Measurements from ENCODE around the gene CEP85.
"Not testable (repeated sequence)": the region's sequence is repeated elsewhere in the genome, so short reads cannot be mapped to it uniquely, and the experiment has no call there.

The CEP85 gene

DNA sequence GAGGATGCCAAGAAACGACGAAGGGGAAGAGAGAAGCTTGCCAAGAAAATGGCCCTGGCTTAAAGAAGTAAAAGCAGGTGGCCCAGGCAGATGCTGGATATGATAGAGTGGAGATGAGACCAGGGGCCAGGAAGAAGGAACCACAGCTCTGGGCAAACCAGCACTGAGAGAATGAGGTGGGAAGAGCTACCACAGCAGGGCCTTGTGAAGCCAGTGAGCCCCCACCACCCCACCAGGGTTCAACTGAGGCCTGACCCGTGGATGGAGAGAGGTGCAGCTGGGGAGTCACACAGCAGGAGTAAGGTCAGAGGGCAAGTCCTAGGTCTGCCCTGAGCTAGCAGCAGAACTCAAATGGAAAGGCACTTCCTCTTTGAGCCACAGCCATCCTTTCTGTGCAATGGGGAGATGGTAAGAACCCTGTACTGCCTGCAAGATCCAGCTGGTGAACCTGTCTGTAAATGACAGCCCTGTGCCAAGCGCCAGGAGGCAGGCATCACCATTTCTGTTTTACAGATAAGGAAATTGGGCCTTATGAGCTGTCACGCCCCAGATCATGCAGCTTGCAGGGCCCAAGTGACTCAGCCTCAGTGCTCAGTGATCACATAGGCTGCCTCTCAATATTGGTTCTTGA, 54.4 kb downstream of the CEP85 start:
- H3K36me3 ChIP-seq (ENCODE audit: control insufficient read depth, insufficient read depth, low read length): no peaks in the 10 kb centered on the region
- H3K4me1 ChIP-seq (ENCODE audit: control insufficient read depth, insufficient read depth, low read length): peaks cover 45% of the 10 kb centered on the region
- H3K9ac ChIP-seq (ENCODE audit: low read length): no peak overlapping the region
- H3K9me3 ChIP-seq (ENCODE audit: control insufficient read depth, low read length): no peaks in the 10 kb centered on the region
- no peaks in the 10 kb centered on the region for H3K27me3 ChIP-seq (ENCODE audit: control insufficient read depth, insufficient read depth, low read length)
- no peak overlapping the region for H3K4me3 ChIP-seq (ENCODE audit: low read length)

DNA sequence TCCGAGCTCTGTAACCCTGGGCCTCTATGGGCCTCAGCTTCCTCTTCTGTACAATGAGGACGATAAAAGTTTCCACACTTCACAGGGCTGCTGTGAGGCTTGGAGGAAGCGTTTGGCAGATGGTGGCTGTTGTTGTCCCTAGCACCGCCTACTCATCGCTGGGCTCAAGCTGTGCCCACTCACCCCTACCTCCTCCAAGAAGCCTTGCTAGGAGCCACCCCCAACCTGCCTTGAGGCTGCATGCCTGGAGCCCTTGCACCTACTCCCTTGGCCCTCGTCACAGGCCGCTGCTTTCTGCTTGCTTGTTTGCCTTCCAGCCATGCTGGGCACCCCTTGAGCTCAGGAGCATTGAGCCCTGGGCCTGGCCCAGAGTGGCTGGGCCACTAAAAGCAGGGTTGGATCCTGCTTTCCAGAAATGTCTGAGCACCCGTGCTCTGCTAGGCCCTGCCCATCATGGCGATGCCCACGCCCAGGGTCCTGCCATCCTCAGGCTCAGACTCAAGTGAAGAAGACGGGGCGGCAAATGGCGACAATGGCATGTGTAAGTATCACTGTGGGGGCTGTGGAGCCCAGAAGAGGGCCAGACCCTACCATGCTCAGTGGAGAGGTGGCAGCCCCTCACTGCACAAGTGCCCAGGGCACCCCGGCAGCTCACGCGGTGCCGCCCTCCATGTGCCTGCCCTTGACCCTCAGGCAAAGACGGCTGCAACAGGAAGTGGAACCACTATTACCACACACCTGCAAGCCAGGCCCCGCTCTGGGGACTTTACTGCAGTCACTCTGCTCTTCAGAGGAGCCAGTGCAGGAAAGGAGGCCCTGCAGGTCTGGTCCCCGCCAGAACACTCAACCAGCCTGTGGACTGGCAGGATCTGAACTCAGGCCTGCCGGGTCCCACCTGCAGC, 55.4 kb downstream of the CEP85 start:
- peaks cover 36% of the 10 kb centered on the region for H3K4me1 ChIP-seq (ENCODE audit: control insufficient read depth, insufficient read depth, low read length)

DNA sequence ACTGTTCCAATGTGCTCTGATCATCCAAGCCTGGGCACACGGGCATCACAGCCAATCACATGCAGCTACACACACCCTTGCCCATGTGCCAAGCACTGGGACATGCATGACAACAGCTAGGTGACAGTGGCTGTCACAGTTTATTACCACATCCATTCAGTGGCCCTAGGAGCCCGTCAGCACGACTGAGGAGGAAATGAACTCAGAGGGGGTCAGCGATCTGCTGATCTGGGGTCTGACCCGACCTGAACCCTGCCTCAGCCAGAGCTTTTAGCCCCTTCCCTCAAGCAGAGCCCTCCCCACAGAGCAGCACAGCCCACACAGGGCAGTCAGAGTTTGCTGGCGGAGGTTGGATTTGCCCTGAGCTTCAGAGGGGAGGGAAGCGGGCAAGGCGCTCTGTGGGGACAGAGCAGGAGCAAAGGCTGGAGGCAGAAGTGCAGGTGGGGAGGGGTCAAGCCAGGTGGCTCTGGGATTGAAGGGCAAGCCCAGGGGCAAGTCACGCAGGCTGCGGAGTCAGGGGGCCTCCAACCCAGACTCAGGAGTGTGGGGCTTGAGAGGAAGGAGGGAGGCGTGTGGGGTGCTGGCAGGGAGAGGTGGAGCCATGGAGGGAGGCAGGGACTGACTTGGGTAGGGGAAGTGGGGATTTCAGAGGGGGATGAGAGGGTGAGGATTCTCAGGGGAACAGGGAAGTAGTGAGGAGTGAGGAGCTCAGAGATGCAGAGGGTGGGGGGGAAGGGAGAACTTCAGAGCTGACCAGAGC, 56.3 kb downstream of the CEP85 start:
- H3K9ac ChIP-seq (ENCODE audit: low read length): no peak overlapping the region
- H3K4me1 ChIP-seq (ENCODE audit: control insufficient read depth, insufficient read depth, low read length): peaks cover 27% of the 10 kb centered on the region
- no peaks in the 10 kb centered on the region for H3K36me3 ChIP-seq (ENCODE audit: control insufficient read depth, insufficient read depth, low read length)
- H3K4me3 ChIP-seq (ENCODE audit: low read length): no peak overlapping the region
- no peaks in the 10 kb centered on the region for H3K9me3 ChIP-seq (ENCODE audit: control insufficient read depth, low read length)
- H3K27me3 ChIP-seq (ENCODE audit: control insufficient read depth, insufficient read depth, low read length): no peaks in the 10 kb centered on the region

More for the DNA sequence above, 55.4 kb downstream of the CEP85 start:
- Histone ChIP-seq H3K9ac (ENCODE audit: low read length) (no peak overlapping the region), H3K9me3 (ENCODE audit: control insufficient read depth, low read length) (no peaks in the 10 kb centered on the region), H3K27me3 (ENCODE audit: control insufficient read depth, insufficient read depth, low read length) (no peaks in the 10 kb centered on the region), H3K4me3 (ENCODE audit: low read length) (no peak overlapping the region), H3K36me3 (ENCODE audit: control insufficient read depth, insufficient read depth, low read length) (no peaks in the 10 kb centered on the region)

DNA sequence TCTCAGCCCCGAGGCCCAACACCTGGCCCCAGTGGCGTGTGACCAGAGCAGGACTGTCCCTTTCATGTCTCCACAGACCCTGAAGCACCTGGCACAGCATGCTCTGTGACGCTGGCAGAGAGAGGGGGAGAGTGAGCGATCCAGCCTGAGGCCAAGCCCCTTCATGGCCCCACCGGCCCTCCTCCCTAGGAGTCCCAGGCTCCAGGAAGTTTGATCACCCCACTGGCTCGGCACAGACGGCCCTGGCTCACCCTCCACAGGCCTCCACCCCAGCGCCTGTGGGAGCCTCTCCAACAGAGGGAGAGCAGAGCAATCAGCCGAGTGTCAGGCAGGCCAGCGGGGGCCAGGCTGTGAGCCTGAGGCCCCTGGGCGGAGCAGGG, 56.9 kb downstream of the CEP85 start:
- no peaks in the 10 kb centered on the region for H3K36me3 ChIP-seq (ENCODE audit: control insufficient read depth, insufficient read depth, low read length)
- H3K4me3 ChIP-seq (ENCODE audit: low read length): no peak overlapping the region
- H3K4me1 ChIP-seq (ENCODE audit: control insufficient read depth, insufficient read depth, low read length): peaks cover 22% of the 10 kb centered on the region
- H3K9ac ChIP-seq (ENCODE audit: low read length): no peak overlapping the region
- H3K9me3 ChIP-seq (ENCODE audit: control insufficient read depth, low read length): no peaks in the 10 kb centered on the region
- H3K27me3 ChIP-seq (ENCODE audit: control insufficient read depth, insufficient read depth, low read length): no peaks in the 10 kb centered on the region

DNA sequence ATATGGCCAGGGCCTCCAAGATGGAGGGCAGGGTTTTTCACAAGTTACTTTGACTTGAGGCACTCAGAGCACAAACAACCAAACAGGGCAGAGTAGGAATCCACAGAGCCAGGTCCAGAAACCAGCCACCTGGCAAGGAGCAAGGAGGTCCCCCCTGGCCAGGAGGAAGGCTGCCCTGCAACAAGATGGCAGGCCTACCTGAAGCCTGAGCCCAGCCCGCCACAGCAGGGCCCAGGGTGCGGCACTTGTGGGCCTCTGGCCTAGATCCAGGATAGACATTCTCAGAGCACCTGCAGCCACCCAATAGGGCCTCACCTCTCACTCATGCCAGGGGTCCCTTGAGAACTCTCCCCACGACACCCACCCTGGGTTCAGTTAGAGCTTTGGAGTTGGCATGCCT, 57.4 kb downstream of the CEP85 start:
- H3K27me3 ChIP-seq (ENCODE audit: control insufficient read depth, insufficient read depth, low read length): no peaks in the 10 kb centered on the region
- H3K9me3 ChIP-seq (ENCODE audit: control insufficient read depth, low read length): no peaks in the 10 kb centered on the region
- H3K4me3 ChIP-seq (ENCODE audit: low read length): no peak overlapping the region
- peaks cover 20% of the 10 kb centered on the region for H3K4me1 ChIP-seq (ENCODE audit: control insufficient read depth, insufficient read depth, low read length)
- no peaks in the 10 kb centered on the region for H3K36me3 ChIP-seq (ENCODE audit: control insufficient read depth, insufficient read depth, low read length)
- no peak overlapping the region for H3K9ac ChIP-seq (ENCODE audit: low read length)

DNA sequence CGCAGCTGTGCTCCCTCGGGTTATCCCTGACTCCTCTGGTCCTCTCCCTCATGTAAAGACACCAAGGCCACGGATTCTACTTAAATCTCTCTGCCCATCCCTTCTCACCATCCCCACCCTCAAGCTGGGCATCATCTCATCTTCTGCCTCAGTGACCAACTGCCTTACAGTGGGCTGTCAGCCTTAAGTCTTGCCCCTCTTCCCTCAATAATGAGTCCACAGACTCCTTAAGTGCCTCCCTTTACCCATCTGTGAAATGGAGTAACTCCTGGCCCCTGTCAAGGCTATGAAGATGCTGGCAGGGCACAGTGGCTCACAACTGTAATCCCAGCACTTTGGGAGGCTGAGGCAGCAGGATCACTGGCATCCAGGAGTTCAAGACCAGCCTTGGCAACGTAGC, 57.9 kb downstream of the CEP85 start:
- no peak overlapping the region for H3K9ac ChIP-seq (ENCODE audit: low read length)
- no peaks in the 10 kb centered on the region for H3K9me3 ChIP-seq (ENCODE audit: control insufficient read depth, low read length)
- no peak overlapping the region for H3K4me3 ChIP-seq (ENCODE audit: low read length)
- H3K36me3 ChIP-seq (ENCODE audit: control insufficient read depth, insufficient read depth, low read length): no peaks in the 10 kb centered on the region
- peaks cover 20% of the 10 kb centered on the region for H3K4me1 ChIP-seq (ENCODE audit: control insufficient read depth, insufficient read depth, low read length)
- H3K27me3 ChIP-seq (ENCODE audit: control insufficient read depth, insufficient read depth, low read length): no peaks in the 10 kb centered on the region

DNA sequence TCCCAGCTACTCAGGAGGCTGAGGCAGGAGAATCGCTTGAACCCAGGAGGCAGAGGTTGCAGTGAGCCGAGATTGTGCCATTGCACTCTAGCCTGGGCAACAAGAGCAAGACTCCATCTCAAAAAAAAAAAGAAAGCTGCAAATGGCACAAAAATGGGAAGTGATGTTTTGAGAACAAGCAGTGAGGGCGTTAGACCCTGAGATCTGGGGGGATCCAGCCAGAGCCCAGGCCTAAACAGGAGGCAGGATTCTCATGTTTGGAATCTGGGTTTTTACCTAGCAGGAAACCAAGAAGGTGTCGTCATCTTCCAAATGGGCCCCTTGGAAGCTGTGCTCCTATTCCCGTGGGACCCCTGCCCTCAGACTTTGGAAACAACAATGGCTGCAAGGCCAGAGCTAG, 58.7 kb downstream of the CEP85 start:
- not testable (repeated sequence) for H3K9ac ChIP-seq (ENCODE audit: low read length); H3K27me3 ChIP-seq (ENCODE audit: control insufficient read depth, insufficient read depth, low read length); H3K9me3 ChIP-seq (ENCODE audit: control insufficient read depth, low read length); H3K4me3 ChIP-seq (ENCODE audit: low read length); H3K36me3 ChIP-seq (ENCODE audit: control insufficient read depth, insufficient read depth, low read length)
- peaks cover 20% of the 10 kb centered on the region for H3K4me1 ChIP-seq (ENCODE audit: control insufficient read depth, insufficient read depth, low read length)

DNA sequence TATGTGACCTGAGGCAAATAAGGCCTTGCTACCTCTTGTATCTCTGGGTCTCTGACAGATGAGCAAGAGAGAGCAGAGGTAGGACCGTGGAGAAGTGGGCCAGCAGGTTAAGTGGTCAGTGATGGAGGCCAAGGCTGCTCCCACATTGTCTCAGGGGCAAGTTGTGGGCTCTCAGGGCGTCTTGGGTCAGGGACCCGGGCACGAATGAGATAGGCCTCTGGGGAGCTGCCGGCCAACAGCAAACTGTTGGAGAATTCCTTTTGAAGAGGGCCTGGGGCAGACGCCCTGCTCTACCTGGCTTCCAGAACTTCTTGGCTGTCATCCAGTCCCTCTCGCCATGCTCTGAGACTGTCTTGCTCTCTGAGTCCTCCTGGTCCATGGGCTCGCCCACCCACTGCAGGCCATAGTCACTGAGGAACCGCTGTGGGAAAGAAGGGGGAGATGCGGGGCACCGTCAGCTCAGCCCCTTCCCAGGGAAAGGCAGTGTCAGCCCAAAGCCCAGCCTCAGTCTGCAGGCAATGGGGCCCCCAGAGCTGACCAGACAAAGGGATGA, 60.0 kb downstream of the CEP85 start:
- H3K9me3 ChIP-seq (ENCODE audit: control insufficient read depth, low read length): no peaks in the 10 kb centered on the region
- H3K9ac ChIP-seq (ENCODE audit: low read length): no peak overlapping the region
- no peaks in the 10 kb centered on the region for H3K36me3 ChIP-seq (ENCODE audit: control insufficient read depth, insufficient read depth, low read length)
- H3K4me1 ChIP-seq (ENCODE audit: control insufficient read depth, insufficient read depth, low read length): peaks cover 11% of the 10 kb centered on the region
- no peak overlapping the region for H3K4me3 ChIP-seq (ENCODE audit: low read length)
- H3K27me3 ChIP-seq (ENCODE audit: control insufficient read depth, insufficient read depth, low read length): no peaks in the 10 kb centered on the region

DNA sequence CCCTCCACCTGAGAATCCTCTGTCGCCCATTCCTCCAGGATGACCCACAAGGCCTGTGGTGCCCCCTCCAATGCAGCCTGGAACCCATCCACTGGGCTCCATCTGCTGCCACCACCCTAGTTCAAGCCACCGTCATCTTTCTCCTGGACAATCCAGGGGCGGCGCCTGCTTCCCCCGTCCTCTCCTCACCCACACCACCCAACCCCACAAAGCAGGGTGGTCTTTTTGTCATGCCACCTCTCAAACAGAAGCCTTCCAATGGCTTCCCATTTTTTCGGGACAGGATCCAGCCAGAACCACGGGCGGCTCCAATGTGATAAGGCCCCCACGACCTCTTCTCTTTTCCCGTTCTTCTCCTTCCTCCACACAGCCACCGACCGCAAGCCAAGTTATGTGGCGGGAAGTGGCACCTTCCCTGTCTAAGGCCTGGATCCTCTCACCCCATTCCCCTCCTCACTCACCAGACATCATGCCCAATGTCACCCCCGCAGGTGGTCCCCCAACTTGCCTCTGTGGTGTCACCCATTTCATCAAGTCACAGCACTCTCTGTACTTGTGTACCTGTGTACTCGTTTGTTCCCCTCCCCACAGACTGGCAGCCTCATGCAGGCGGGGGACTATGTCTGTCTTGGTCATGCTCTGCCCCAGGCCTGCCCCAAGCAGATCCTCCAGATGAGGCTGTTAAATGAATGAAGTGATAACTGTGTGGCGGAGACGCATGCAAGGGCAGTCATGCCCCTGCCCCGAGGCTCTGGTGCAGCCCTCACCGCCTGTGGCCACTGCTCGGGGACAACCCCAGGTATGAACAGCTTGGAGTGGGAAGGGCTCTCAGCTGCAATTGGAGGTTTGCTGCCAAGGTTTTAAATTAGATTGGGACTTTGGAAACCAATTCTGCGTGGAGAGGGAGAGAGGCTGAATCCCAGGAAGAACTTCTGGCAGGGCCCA, 61.5 kb downstream of the CEP85 start:
- no peak overlapping the region for H3K9ac ChIP-seq (ENCODE audit: low read length)
- no peaks in the 10 kb centered on the region for H3K36me3 ChIP-seq (ENCODE audit: control insufficient read depth, insufficient read depth, low read length)
- H3K4me1 ChIP-seq (ENCODE audit: control insufficient read depth, insufficient read depth, low read length): no peaks in the 10 kb centered on the region
- H3K27me3 ChIP-seq (ENCODE audit: control insufficient read depth, insufficient read depth, low read length): no peaks in the 10 kb centered on the region
- no peaks in the 10 kb centered on the region for H3K9me3 ChIP-seq (ENCODE audit: control insufficient read depth, low read length)
- no peak overlapping the region for H3K4me3 ChIP-seq (ENCODE audit: low read length)

DNA sequence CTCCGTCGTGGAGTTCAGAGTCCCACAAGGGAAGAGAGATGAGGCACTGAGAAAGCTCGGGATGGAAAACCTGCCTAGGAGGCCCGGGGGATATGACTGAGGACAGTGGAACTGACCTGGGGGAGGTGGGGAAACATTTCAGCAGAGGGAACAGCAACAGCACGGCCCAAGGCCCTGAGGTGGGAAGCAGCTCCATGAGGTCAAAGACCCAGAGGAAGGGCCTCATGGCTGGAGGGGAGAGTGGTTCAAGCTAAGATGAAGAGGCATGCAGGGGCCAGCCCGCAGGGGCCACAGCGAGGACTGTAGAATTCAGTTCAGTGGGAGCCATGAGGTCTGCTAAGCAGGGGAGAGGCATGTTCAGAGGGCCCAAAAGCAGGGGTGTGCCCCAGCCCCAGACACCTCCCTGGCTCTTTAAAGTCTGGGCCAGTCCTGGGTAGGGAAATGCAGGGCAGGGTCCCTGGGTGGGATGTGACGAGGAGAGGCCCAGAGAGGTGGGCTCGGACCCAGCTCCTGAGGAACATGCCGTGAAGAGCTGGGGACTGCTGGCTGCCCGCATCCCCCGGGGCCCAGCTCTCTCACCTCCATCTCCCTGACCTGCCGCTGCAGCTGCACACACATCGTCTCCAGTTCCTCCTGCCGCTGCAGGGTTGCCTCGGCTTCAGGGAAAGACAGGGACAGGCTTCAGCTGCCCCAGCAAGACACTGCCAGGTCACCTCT, 62.5 kb downstream of the CEP85 start:
- Histone ChIP-seq H3K4me3 (ENCODE audit: low read length) (no peak overlapping the region), H3K9ac (ENCODE audit: low read length) (no peak overlapping the region), H3K4me1 (ENCODE audit: control insufficient read depth, insufficient read depth, low read length) (no peaks in the 10 kb centered on the region), H3K36me3 (ENCODE audit: control insufficient read depth, insufficient read depth, low read length) (no peaks in the 10 kb centered on the region), H3K9me3 (ENCODE audit: control insufficient read depth, low read length) (no peaks in the 10 kb centered on the region), H3K27me3 (ENCODE audit: control insufficient read depth, insufficient read depth, low read length) (no peaks in the 10 kb centered on the region)
